GM12875 (cell line): ENCODE measurements around the gene ZDHHC13.

ENCODE experiments used
- H3K4me3 ChIP-seq: one replicate; pipeline ENCODE4 v1.5.1; 2011; ENCODE audit warnings: low read depth, low read length, control low read depth
- TF ChIP-seq, protein P1 (sequence below): IDR thresholded peaks from 2 replicates; pipeline ENCODE4 v1.5.1; 2011; ENCODE audit warnings: low read depth, mild to moderate bottlenecking, control low read depth, inconsistent platforms, low read length, moderate library complexity, borderline replicate concordance; ENCODE audit not compliant: insufficient read depth

The ZDHHC13 gene

DNA sequence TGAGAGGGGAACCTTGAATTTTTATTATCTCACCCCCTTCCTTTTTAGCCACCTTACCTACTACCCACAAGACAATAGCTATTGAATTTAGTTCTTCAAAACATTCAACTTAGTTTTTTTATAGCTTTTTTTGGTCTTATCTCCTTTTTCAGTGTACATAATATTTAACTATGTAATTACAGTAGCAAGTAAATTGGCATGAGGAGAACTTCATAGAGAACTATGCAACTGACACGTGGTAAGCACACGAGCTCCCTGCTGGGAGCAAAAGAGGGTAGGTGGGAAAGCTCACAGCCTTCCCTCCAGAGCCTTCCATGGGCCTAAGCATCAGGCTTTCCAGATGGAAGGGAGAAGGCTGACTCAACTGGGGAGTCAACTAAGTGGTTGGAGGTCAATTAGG is 22.1 kb upstream of the ZDHHC13 start:
- H3K4me3 ChIP-seq: no peak overlapping the region
- TF ChIP-seq, protein P1, sequence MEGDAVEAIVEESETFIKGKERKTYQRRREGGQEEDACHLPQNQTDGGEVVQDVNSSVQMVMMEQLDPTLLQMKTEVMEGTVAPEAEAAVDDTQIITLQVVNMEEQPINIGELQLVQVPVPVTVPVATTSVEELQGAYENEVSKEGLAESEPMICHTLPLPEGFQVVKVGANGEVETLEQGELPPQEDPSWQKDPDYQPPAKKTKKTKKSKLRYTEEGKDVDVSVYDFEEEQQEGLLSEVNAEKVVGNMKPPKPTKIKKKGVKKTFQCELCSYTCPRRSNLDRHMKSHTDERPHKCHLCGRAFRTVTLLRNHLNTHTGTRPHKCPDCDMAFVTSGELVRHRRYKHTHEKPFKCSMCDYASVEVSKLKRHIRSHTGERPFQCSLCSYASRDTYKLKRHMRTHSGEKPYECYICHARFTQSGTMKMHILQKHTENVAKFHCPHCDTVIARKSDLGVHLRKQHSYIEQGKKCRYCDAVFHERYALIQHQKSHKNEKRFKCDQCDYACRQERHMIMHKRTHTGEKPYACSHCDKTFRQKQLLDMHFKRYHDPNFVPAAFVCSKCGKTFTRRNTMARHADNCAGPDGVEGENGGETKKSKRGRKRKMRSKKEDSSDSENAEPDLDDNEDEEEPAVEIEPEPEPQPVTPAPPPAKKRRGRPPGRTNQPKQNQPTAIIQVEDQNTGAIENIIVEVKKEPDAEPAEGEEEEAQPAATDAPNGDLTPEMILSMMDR: no peak

DNA sequence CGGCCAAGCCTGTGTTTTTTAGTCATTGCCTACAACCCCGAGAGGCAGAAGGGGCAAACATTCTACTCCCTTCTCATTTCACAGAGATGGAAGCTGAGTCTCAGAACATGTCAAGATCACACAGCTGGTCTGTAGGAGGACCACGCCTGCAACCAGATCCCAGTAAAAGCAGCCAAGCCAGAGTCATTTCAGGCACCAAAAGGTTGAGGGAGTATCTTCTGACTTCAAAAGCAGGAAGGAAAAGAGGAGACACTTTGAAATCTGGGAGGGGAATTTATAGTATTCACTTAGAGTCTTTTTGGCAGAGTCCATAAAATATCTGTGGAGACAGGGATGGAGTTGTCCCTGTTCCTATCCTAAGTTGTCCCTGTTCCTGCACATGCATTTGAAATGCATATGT is 17.9 kb upstream of the ZDHHC13 start:
- no peak overlapping the region for H3K4me3 ChIP-seq
- TF ChIP-seq, protein P1: no peak

DNA sequence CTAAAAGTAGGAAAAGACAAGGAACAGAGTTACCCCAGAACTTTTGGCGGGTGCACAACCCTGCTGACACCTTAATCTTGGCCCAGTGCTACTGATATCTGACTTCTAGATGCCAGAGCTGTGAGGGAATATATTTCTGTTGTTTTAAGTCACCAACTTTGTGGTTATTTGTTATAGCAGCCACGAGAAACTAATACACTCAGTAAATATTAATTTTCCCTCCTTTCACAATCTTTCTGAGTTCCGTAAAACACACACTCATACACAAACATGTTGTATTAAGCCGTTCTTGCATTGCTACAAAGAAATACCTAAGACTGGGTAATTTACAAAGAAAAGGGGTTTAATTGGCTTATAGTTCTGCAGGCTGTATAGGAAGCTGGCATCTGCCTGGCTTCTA is 16.1 kb upstream of the ZDHHC13 start:
- TF ChIP-seq, protein P1: no peak
- no peak overlapping the region for H3K4me3 ChIP-seq

DNA sequence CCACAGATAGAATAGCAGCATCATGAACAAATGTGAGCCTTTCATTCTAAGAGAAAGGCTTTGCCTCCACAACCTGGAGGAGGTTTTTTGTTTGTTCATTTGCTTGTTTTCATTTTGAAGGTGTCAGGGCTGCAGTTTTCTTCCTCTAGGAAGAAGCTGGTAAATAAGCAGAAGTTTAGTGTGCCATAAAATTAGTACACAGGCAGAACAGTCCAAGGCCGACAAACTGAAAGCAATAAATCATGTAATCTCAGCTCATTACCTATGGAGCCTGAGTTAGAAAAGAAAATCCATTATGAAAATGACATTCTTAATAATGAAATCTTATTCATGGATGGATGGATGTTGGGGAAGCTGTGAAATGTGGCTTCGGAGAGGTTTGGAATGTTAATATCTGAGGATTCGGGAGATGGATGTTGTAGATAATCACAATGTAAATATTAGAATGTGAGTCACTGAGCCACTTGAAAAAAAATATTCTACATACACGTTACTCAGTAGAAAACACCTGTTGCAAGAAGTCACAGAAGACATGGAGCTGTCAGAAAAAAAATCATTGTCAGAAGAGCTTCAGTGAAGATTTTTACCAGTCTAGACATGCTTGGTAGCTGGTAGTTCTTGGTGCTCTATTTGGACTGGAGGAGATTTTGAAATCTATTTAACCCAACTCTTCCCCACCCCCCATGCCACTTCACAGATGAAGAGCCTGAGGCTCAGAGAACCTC is 15.0 kb upstream of the ZDHHC13 start:
- H3K4me3 ChIP-seq: no peak overlapping the region
- TF ChIP-seq, protein P1: no peak

DNA sequence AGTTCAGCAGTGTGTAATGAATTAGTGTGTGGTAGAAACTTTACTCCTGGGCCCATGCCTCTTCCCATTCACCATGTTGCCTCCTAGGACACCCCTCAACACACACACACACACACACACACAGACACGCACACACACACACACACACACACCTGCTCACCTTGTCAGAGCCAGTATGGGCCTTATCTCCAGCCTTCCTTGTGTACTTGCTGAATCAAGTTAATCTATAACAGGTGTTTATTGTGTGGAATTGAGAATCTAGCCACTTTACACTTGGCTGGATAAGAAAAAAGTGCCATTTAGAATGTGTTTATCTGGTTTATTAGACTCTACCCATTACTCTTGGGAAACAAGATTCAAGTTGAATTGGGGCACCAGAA is 14.5 kb upstream of the ZDHHC13 start:
- no peak overlapping the region for H3K4me3 ChIP-seq
- TF ChIP-seq, protein P1: no peak

DNA sequence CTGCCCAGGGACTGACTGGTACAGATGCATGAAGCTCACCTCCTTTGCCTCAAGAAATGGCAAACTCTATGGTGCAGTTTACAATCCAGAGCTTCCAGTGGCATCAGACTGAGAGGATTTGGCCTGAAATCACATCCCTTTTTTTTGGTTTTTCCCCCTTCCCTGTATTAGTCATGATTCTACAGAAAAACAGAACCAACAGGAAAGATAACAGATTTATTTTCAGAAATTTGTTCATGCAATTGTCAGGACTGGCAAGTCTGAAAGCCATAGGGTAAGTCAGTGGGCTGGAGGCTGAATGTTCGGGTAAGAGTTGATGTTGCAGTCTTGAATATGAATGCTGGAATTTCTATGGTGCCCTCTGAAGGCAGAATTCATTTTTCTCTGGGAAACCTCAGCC is 12.0 kb upstream of the ZDHHC13 start:
- no peak overlapping the region for H3K4me3 ChIP-seq
- TF ChIP-seq, protein P1: no peak

DNA sequence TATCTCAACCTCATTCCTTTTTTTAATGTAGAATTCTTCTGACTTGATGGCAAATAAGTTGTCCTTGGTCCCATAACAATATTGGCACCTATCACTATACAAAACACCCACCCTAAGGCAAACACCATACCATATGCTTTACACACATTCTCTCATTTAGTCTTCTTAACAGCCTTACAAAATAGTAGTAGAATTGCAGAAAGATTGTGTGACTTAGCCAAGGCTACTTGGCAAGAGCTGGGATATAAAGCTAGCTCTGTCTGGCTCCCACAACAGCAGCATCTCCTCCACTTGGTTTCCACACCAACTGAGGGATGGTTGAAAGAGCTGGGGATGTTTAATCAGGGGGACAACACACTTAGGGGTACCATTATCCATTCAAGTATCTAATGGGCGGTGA is 9.8 kb upstream of the ZDHHC13 start:
- TF ChIP-seq, protein P1: no peak

More for the DNA sequence above, 9.8 kb upstream of the ZDHHC13 start:
- H3K4me3 ChIP-seq: no peak overlapping the region
